Smooth muscle cell of the brain vasculature (primary cell): ENCODE data around the gene DCLK1.

Source experiments
- DNase-seq: peaks from one replicate; pipeline ENCODE4 v3.0.0-alpha.2; 2012; ENCODE audit warnings: low read depth, low spot score

The DCLK1 gene

GRCh38 chr13:35763060-35763781, 368.0 kb downstream of the DCLK1 start:
- no peak for DNase-seq

GRCh38 chr13:35761440-35762252, 369.5 kb downstream of the DCLK1 start:
- no peak for DNase-seq

- DNase-seq, result no peak
Measured at GRCh38 chr13:35760735-35761281, 370.4 kb downstream of the DCLK1 start.

GRCh38 chr13:35747594-35747993, 383.6 kb downstream of the DCLK1 start:
- no peak for DNase-seq

GRCh38 chr13:35744566-35745178, 386.5 kb downstream of the DCLK1 start:
- DNase-seq, result no peak

- DNase-seq, result no peak
Measured at GRCh38 chr13:35744144-35744543, 387.0 kb downstream of the DCLK1 start.

GRCh38 chr13:35743165-35743564, 388.0 kb downstream of the DCLK1 start:
- no peak for DNase-seq

- no peak for DNase-seq
Measured at GRCh38 chr13:35741657-35742056, 389.5 kb downstream of the DCLK1 start.

- no peak for DNase-seq
Measured at GRCh38 chr13:35736876-35737275, 394.3 kb downstream of the DCLK1 start.

- DNase-seq, result no peak
Measured at GRCh38 chr13:35733827-35734226, 397.4 kb downstream of the DCLK1 start.

GRCh38 chr13:35732565-35732964, 398.6 kb downstream of the DCLK1 start:
- no peak for DNase-seq

- no peak for DNase-seq
Measured at GRCh38 chr13:35731471-35731870, 399.7 kb downstream of the DCLK1 start.

- DNase-seq, result no peak
Measured at GRCh38 chr13:35729926-35730627, 401.1 kb downstream of the DCLK1 start.

- DNase-seq, result no peak
Measured at GRCh38 chr13:35727881-35728280, 403.3 kb downstream of the DCLK1 start.

- DNase-seq, result no peak
Measured at GRCh38 chr13:35724446-35724845, 406.7 kb downstream of the DCLK1 start.

GRCh38 chr13:35723821-35724220, 407.4 kb downstream of the DCLK1 start:
- DNase-seq, result no peak

- DNase-seq, result no peak
Measured at GRCh38 chr13:35723053-35723461, 408.1 kb downstream of the DCLK1 start.

- DNase-seq, result no peak
Measured at GRCh38 chr13:35722458-35723052, 408.6 kb downstream of the DCLK1 start.

GRCh38 chr13:35720690-35721554, 410.3 kb downstream of the DCLK1 start:
- no peak for DNase-seq

GRCh38 chr13:35720290-35720689, 410.9 kb downstream of the DCLK1 start:
- DNase-seq, result no peak
